Right lobe of liver (tissue), 4 donors: ENCODE measurements around the gene AAMP.

ENCODE experiments used
- CTCF ChIP-seq, 4 donors: fragments of 200-600 bp in 3 of 4; fragments of 450-650 bp in 1 of 4; IDR thresholded peaks; one replicate each; pipeline versions ENCODE4 v1.5.1 to v1.8.0; 2016 to 2022; ENCODE audit warnings: antibody characterized with exemption in 4 of 4, mild to moderate bottlenecking in 2 of 4
- POLR2A ChIP-seq: fragments of 450-650 bp; IDR thresholded peaks from one replicate; pipeline ENCODE4 v1.6.1; 2017; ENCODE audit warnings: antibody characterized with exemption, mild to moderate bottlenecking
- donor health status: DM: no; HTN: no; CAD: no.
- donor health status: DM: no; HTN: no; CAD: no.
- donor health status: DM: no; HTN: yes; CAD: no.

- TF ChIP-seq CTCF (IDR thresholded peaks at IDR 0.05) (no peak), POLR2A (no peak)
Measured at GRCh38 chr2:218236829-218237228, 33.1 kb downstream of the AAMP start.
